Central memory CD4-positive, alpha-beta T cell (primary cell): ENCODE data around the gene SP2.
"Not testable (repeated sequence)": the region's sequence is repeated elsewhere in the genome, so short reads cannot be mapped to it uniquely, and the experiment has no call there.

Source experiments
- DNase-seq: peaks from one replicate; pipeline ENCODE4 v3.0.0; 2022

SP2 gene

GRCh38 chr17:47924785-47925677 is 29.0 kb downstream of the SP2 start:
- DNase-seq: no peak

GRCh38 chr17:47925678-47925988 is 29.6 kb downstream of the SP2 start:
- no peak for DNase-seq

- no peak for DNase-seq
Measured at GRCh38 chr17:47927821-47928400, 31.9 kb downstream of the SP2 start.

DNA sequence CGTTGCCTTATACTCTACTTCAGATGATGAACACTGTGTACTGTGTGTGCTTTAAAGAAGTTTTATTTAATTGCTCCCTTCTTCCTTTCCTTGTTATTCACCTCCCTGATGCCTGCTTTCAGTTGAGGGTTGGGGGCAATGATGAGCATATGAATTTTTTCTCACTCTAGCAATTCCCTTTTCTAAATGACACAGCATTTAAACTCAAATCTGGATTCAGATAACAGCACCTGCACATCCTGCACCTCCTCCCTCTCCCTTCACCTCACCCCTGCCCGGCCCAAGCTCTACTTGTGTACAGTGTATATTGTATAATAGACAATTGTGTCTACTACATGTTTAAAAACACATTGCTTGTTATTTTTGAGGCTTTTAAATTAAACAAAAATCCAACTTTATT is 32.4 kb downstream of the SP2 start:
- DNase-seq: no peak

DNA sequence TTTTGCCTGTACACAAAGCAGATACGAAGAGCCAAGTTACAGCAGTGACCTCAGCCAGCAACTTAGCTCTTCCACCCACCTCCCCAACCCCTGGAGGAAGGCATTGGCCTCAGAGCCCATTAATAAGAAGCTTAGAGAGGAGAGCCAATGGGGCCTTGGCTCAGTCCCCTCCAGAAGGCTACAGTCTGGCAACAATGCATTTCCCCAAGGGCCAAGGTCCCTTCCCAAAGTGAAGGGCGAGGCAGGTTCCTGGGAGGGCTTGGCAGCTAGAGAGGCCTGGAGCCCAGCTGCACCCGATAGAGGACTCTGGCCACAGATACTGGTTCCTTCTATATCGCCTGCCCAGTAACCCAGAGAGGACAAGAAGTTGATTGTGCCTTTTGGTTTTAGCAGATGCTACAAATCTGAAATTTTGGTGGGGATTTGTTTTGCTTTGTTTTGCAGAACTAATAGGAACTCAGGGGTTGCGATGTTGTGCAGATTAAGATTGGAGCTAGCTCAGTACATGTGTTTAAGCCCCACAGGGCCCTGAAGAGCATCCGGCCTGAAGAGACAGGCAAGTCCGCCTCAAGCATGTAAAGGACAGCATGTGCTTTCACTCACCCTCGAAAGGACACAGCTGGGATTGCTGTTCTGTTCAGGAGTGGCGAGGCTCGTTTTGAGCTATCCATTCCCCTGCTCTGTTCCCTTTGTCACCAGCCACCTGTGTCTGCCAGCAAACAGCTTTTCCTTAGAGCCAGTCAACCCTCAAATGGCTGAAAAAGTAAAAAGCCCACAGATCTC is 33.4 kb downstream of the SP2 start:
- no peak for DNase-seq

DNA sequence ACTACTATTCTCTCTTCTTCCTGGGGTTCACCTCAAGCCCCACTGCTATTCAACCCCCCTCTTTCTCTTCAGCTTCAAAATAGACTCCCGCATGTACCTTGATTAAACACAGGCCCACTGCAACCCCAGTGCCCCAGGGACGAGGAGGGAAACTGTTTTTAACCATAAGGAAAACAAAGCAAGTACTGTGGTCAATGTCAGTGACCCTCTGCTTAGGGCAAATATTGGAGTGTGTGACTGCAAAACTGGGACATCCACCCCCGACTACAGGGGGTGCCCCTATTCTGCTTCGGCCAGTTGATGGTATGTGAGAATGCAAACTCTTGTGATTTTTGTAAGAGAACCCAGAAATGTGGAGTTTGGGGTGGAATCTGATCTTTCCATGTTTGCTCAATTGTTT is 35.8 kb downstream of the SP2 start:
- no peak for DNase-seq

- no peak for DNase-seq
Measured at GRCh38 chr17:47934856-47935255, 38.8 kb downstream of the SP2 start.

- DNase-seq: not testable (repeated sequence)
Measured at GRCh38 chr17:47935468-47935867, 39.4 kb downstream of the SP2 start.

GRCh38 chr17:47935961-47936360 is 39.9 kb downstream of the SP2 start:
- no peak for DNase-seq

DNA sequence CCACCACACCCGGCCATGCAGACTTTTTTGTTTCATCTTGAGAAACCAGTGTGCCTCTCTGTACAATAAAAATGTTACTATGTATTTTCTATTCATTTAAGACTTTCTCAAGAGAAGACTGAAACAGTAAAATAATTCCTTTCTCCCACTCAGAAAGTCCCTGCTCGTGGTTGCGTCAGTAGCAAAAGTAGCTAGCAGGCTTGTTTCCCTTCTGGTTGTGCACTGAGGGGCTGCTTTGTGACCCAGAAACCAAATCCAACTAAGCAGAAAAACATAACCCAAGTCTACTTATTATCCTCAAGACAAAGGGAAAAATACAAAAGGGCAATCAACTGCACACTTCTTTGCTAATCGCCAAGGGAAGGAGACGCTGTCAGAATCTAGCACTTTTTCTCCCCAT is 41.9 kb downstream of the SP2 start:
- no peak for DNase-seq

DNA sequence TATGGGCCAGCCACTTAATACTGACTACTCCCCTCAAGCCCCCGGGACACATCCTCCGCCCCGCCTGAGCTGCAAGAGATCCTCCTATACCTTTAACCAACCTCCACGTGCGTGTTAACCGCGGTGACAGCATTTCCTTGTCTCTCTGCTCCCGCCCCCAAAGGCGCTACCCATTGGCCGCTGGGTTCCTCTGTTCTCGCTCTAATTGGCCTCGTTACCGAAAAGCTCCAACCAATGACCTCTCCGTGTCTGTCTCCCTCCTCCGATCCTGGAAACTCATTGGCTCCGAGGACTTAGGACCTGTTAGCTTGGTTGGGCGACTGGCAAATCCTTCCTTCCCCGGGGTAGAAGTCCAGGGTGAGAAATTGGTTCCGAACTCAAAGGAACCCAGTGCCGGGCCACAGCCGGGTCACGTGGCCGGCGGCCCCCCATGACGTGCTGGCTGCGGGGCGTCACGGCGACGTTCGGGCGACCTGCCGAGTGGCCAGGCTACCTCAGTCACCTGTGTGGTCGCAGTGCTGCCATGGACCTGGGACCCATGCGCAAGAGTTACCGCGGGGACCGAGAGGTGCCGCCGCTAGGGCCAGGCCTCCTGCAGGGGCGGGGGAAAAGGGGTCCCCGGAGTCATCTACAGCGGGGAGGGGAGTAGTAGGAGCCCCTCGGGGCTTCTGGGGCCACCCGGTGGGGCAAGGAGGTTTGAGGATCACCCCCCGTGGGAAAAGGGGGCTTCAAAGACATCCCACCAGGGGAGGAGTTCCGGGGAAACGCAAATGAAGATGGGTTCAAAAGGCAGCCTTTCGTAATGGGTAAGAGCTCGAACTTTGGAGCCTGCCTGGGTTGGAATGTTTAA is 45.4 kb downstream of the SP2 start, which contains the start of gene PNPO:
Gene PNPO, plus strand, starts transcription at position 326 of the 850 bp plus-strand sequence. Its CDS starts 105 bp downstream, at position 431.
- peak; percentile 96 for DNase-seq

DNA sequence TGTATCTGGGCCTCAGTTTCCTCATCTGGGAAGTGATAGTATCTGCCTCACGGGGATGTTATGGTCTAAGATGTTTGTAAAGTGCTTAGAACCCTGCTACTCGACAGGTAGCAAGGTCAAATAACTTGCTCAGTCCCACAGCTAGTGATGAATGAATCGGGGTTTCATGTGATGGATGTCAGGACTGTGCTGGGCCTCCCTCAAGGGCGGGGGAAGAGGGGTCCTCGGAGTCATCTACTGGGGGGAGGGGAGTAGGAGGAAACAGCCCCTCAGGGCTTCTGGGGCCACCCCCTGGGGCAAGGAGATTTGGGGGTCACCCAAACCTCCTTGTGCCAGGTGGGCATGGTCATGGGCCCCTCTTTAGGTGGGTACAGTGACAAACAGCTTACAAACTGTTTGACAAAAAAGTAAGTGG is 46.1 kb downstream of the SP2 start:
- DNase-seq: no peak

DNA sequence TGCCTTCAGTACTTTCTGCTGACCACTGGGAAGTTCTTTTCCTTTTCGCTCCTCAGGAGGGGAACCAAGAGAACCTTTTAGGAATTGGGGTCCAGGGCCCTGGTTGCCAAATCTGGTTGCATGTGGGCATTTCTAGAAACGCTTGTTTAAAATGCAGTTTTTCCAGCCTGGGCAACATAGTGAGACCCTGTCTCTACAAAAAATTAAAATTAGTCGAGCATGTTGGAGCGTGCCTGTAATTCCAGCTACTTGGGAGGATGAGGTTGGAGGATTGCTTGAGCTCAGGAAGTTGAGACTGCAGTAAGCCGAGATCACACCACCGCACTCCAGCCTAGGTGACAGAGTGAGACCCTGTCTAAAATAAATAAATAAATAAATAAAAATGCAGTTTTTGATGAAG is 46.5 kb downstream of the SP2 start:
- no peak for DNase-seq

- DNase-seq: no peak
Measured at GRCh38 chr17:47945080-47945479, 49.0 kb downstream of the SP2 start.

GRCh38 chr17:47945529-47946508 is 49.8 kb downstream of the SP2 start:
- no peak for DNase-seq

GRCh38 chr17:47946516-47946915 is 50.5 kb downstream of the SP2 start:
- DNase-seq: no peak

DNA sequence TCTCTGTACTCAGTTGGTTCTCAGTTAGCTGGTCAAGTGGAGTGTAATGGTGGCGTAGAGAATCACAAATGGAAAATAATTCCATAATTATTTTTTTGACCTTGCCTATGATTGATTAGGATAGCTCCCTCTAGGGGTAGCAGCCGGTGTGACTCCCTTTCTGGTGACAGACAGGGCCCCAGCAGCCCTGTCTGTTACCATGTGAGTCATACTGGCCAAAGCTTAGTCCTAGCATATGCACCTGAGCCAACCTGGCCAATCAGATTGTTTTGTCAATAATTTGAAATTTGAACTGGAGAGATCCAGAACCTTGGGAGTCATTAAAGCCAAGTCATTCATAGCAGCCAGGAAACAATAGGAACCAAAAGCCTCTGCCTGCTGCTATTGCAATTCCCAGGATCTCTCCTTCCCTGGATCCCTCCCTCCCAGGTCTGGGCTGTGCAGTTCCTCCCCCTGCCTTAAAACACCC is 50.9 kb downstream of the SP2 start:
- peak; percentile 51 for DNase-seq

DNA sequence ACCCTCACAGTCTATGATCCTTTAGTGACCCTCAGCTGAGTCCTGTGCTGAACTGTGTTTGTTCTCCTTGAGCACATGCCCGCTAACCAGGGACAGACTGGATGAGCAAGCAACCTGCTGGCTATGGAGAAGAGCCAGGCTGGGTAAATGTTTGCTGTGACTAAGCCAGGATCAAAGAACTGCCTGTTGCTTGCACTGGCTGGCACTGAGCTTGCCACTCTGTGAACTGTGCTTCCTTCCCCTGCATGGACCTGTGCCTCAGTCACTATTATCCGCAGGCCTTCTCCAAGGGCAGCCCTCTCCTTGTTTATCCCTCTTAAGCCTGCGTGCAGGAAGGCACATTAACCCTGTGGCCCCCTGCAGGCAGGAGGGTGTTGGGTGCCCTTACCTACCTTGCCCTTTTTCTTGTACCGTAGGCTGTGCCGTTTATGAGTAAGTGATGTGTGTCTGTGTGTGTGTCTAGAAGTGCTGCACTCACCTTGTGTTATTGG is 52.7 kb downstream of the SP2 start:
- no peak for DNase-seq

DNA sequence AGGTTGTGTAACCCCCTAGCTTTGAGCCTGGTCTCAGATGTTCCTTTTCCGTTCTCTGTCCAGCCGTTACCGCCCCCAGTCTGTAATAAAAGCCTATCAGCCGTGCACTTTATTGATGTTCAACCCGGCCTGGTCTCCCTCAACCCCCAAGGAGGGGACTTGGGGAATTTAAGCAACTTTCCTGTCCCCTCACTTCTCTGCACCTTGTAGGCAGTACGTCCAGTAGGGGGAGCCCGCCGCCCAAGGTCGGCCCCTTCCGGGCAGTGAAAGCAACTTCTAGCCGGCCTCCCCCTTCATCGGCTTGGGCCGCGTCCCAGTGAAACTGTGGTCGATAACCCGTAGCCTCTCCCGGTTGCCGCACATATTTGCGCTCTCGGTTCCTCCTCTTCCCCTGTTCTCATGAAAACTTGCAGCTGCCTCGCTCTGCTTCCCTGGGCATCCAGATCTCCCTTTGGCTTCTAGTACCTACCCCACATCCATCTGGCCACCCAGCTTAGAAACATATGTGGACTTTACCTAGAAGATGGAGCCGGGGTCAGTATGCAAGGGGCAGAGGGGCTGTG is 53.2 kb downstream of the SP2 start:
- peak; percentile 54 for DNase-seq

- no peak for DNase-seq
Measured at GRCh38 chr17:47949946-47950345, 53.9 kb downstream of the SP2 start.

DNA sequence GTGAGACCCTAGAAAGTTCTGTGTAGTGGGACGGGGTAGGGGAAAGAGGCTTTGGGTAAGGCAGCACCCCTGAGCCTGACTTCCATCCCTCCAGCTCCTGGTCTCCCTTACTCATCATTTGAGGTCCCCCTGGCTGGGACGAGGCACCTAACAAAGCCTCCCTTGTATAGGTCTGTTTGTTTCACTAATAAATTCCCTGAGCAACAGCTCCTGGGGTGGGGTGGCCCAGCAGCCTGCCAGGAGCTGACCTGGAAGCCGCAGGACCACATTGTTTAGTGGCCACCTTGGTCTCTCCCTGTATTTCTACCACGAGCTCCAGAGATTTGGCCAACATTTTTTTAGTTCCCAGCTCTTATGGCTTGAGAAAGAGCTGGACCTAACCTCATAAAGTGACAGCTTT is 54.4 kb downstream of the SP2 start:
- DNase-seq: no peak
